ENCODE results near the gene DMD. TPM values are rescaled to one million over a fixed set of nuclear protein-coding genes. Genes with fewer than 3 reads are reported as not detected.

The DMD gene
- total and polyA plus RNA-seq, 7 donors = 2.5 to 260 (median 183) TPM

DNA sequence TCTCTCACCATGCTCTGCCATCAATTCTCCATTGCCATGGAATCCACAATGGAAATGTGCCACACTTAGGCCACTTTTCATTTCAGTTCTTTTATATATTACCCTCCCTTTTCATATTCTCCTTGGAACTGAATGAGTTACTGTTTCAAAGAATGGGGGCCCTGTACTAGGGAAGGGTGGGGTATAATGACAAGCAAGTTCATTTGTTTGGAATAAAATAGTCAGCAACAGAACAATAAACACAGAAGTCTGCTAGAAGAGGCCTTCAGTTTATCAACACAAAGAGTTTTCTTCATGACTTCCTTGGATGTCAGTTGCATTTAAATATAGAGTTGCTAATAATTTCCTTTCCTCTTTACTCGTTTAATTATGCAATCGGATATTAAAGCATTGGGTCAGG, 1661.2 kb downstream of the DMD start:
- Histone ChIP-seq H3K36me3 (no peaks in the 10 kb centered on the region), H3K27me3 (no peaks in the 10 kb centered on the region), H3K4me1 (no peaks in the 10 kb centered on the region), H3K9me3 (no peaks in the 10 kb centered on the region), H3K4me3 (no peak overlapping the region), H3K27ac (no peak overlapping the region)
- intact Hi-C loops (cut with DNase I) = no loop called here
- WGBS, 2 donors = 76 to 77% methylated on average over 2 of the region's 2 CpGs
- no peak for DNase-seq
- TF ChIP-seq POLR2A (IDR thresholded peaks at IDR 0.05) (no peak), POLR2AphosphoS5 (IDR thresholded peaks at IDR 0.05) (no peak), EP300 (IDR thresholded peaks at IDR 0.05) (no peak)
- TF ChIP-seq, protein P1, sequence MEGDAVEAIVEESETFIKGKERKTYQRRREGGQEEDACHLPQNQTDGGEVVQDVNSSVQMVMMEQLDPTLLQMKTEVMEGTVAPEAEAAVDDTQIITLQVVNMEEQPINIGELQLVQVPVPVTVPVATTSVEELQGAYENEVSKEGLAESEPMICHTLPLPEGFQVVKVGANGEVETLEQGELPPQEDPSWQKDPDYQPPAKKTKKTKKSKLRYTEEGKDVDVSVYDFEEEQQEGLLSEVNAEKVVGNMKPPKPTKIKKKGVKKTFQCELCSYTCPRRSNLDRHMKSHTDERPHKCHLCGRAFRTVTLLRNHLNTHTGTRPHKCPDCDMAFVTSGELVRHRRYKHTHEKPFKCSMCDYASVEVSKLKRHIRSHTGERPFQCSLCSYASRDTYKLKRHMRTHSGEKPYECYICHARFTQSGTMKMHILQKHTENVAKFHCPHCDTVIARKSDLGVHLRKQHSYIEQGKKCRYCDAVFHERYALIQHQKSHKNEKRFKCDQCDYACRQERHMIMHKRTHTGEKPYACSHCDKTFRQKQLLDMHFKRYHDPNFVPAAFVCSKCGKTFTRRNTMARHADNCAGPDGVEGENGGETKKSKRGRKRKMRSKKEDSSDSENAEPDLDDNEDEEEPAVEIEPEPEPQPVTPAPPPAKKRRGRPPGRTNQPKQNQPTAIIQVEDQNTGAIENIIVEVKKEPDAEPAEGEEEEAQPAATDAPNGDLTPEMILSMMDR (IDR thresholded peaks at IDR 0.05) = no peak

DNA sequence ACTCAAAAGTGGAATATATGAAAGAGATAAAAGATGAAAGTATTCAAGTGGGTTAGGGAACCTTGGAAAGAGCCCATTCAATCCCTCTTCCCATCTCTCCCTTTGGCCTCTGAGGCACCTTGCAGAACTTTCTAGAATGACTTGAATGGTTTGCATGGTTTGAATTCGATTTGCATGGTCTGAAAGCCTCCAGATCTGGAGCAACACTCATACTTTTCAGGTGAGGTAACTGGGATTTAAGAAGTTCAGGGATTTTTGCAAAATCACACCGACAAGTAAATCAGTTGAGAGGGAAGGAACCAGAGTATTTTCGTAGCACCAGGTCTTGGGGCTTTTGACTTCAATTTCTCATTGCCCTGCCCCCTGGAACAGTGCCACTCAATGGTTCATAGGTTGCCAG, 1663.5 kb downstream of the DMD start:
- no peaks in the 10 kb centered on the region for H3K4me1 ChIP-seq

DNA sequence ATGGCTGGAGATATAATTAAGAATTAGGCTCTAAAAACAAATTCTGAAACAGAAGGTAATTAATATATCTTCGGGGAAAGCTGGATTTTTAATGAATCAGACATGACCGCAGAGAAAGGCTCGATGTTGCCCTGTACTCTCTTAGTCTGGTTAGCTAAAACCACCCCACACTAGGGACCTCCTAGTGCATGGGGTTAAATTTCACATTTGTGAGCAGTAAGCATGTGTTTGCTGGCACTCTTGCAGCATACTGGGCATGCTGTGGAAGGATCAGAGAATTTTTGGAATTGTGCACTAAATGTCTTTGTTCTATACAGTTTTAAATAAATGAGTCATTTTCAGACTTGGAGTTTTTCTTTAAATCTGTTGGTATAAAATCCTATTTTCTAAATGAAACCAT, 1663.9 kb downstream of the DMD start:
- Histone ChIP-seq H3K4me3 (no peak overlapping the region), H3K27me3 (no peaks in the 10 kb centered on the region), H3K9me3 (no peaks in the 10 kb centered on the region), H3K36me3 (no peaks in the 10 kb centered on the region), H3K27ac (no peak overlapping the region), H3K4me1 (no peaks in the 10 kb centered on the region)
- 96 to 97% methylated on average over 3 of the region's 3 CpGs for WGBS, 2 donors
- no peak for DNase-seq
- TF ChIP-seq POLR2AphosphoS5 (IDR thresholded peaks at IDR 0.05) = no peak
- TF ChIP-seq, protein P1 (IDR thresholded peaks at IDR 0.05) = no peak
- no peak for TF ChIP-seq POLR2A (IDR thresholded peaks at IDR 0.05)
- no peak for TF ChIP-seq EP300 (IDR thresholded peaks at IDR 0.05)
- intact Hi-C loops (cut with DNase I) = no loop called here

More for the DNA sequence above, 1663.5 kb downstream of the DMD start:
- DNase-seq = no peak
- WGBS, 2 donors = 79 to 92% methylated on average over 3 of the region's 3 CpGs
- TF ChIP-seq, protein P1 (IDR thresholded peaks at IDR 0.05) = no peak
- TF ChIP-seq EP300 (IDR thresholded peaks at IDR 0.05) (no peak), POLR2AphosphoS5 (IDR thresholded peaks at IDR 0.05) (no peak), POLR2A (IDR thresholded peaks at IDR 0.05) (no peak)
- no peaks in the 10 kb centered on the region for H3K27me3 ChIP-seq
- no peaks in the 10 kb centered on the region for H3K36me3 ChIP-seq
- intact Hi-C loops (cut with DNase I) = no loop called here
- no peaks in the 10 kb centered on the region for H3K9me3 ChIP-seq
- H3K27ac ChIP-seq = no peak overlapping the region
- no peak overlapping the region for H3K4me3 ChIP-seq

DNA sequence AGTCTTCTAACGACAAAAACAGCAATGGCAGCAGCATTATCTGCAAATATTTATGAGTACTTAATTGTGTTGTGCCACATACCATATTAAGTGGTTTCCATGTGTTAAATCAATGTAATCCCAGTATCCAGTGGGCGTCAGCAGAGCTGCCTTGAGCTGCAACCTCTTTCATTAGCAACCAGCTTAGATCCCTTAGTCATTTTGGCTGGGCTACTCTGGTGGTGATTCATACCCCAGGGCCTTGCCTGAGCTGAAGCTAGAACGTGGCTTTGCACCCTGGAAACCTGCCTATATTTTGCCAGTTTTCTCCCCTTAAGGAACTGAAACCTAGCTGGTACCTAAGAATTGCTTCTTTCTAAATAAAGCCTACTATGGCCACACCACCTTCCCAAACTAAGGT, 1665.2 kb downstream of the DMD start:
- Histone ChIP-seq H3K36me3 (no peaks in the 10 kb centered on the region), H3K4me1 (no peaks in the 10 kb centered on the region), H3K27me3 (no peaks in the 10 kb centered on the region), H3K9me3 (no peaks in the 10 kb centered on the region), H3K4me3 (no peak overlapping the region), H3K27ac (no peak overlapping the region)
- no peak for DNase-seq
- TF ChIP-seq EP300 (IDR thresholded peaks at IDR 0.05) = no peak
- no peak for TF ChIP-seq POLR2A (IDR thresholded peaks at IDR 0.05)
- TF ChIP-seq, protein P1 (IDR thresholded peaks at IDR 0.05) = no peak
- TF ChIP-seq POLR2AphosphoS5 (IDR thresholded peaks at IDR 0.05) = no peak
- WGBS, 2 donors = 69 to 84% methylated on average over 3 of the region's 3 CpGs
- intact Hi-C loops (cut with DNase I) = no loop called here

DNA sequence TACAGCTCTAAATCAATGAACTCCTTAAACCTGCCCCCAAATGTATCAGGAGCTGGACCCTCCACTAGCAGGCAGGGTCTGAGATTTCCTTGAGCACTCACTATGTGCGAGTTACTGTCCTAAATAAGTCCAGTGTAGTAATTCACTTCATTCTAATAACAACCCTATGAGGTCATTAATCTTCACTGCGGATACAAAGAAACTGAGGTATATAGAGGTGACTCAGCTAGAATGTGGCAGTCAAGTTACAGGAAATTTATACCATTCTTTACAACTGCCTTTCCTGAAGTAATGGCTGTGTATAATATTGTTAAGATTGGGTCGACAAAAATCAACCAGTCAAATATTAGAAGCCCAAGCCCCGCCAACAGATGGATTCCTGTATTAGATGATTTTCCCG, 1665.6 kb downstream of the DMD start:
- Histone ChIP-seq H3K27ac (no peak overlapping the region), H3K27me3 (no peaks in the 10 kb centered on the region), H3K9me3 (no peaks in the 10 kb centered on the region), H3K4me1 (no peaks in the 10 kb centered on the region), H3K36me3 (no peaks in the 10 kb centered on the region), H3K4me3 (no peak overlapping the region)
- intact Hi-C loops (cut with DNase I) = no loop called here
- WGBS, 2 donors = 84 to 94% methylated on average over 5 of the region's 5 CpGs
- TF ChIP-seq EP300 (IDR thresholded peaks at IDR 0.05) (no peak), POLR2AphosphoS5 (IDR thresholded peaks at IDR 0.05) (no peak), POLR2A (IDR thresholded peaks at IDR 0.05) (no peak)
- TF ChIP-seq, protein P1 (IDR thresholded peaks at IDR 0.05) = no peak
- no peak for DNase-seq

Data from sigmoid colon (tissue), 7 donors.